HG02571 (cell line): Measurements from ENCODE around the gene NXPH3.

Experiments used
- ATAC-seq: cut with Tn5 transposase; IDR thresholded peaks from one replicate; pipeline ENCODE4 v1.9.1; 2021; ENCODE audit warnings: mild to moderate bottlenecking, moderate library complexity; ENCODE audit not compliant: unreplicated experiment

The NXPH3 gene

GRCh38 chr17:49574945-49575678, 559 bp upstream of the NXPH3 start:
- ATAC-seq: no peak

DNA sequence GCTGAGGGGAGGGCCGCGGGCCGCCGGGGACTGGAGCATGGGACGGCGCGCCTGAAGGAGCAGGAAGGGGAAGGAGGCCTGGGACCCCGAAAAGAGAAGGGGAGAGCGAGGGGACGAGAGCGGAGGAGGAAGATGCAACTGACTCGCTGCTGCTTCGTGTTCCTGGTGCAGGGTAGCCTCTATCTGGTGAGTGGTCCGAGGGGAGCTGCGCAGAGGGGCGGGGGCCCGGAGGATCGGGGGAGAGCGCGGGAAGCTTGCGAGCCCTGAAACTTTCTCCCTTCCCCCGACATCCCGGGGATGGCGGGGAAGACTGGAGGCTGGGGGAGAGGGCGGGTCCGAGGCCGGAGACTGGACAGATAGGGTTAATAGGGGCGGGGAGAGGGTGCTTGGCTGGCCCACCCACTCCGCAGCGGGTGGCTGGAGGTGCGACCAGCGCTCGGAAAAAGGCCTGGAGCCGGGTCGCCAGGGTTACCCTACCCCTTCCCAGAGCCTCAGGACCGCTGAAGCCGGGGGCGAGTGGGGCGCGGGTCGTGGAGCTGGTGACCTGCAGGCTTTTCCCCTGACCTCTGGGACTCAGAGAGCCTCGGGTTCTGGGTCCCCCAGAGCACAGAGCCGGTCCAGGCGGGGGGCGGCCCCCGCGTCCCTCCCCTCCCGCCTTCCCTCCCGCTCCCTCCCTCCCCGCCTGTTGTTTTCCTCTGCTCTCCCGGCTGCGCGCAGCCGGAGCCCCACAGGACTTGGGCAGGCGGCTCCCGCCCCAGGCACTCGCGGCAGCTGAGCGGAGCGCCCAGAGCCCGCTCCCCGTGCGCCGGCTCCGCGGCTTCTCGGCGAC, 631 bp downstream of the NXPH3 start:
- no peak for ATAC-seq

GRCh38 chr17:49576917-49577649, 1.4 kb downstream of the NXPH3 start:
- no peak for ATAC-seq

DNA sequence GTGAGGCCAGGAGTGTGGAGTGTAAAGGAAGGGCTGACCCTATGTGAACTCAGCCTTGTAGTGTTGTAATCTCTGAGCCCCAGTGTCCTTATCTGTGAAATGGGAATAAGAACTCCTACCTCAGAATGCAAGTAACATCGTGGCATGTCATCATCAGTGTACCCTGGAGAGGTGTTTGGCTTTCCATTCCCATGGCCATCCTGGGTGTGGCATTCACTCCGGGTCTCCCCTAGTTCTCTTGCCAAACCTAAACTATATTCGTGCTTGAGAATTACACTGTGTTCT, 1.9 kb downstream of the NXPH3 start:
- ATAC-seq: no peak

GRCh38 chr17:49577963-49578362, 2.3 kb downstream of the NXPH3 start:
- no peak for ATAC-seq

DNA sequence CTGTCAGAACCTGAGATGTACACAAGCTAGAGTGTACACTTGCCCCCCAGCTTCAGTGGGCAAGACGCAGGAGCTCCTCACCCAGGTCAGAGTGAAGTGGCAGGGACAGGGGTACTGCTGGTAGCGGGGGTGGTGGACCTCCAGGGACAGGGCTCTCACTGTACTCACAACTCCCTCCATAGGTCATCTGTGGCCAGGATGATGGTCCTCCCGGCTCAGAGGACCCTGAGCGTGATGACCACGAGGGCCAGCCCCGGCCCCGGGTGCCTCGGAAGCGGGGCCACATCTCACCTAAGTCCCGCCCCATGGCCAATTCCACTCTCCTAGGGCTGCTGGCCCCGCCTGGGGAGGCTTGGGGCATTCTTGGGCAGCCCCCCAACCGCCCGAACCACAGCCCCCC, 2.7 kb downstream of the NXPH3 start:
- ATAC-seq: no peak

- ATAC-seq: no peak
These were observed 3.4 kb downstream of the NXPH3 start for GRCh38 chr17:49578952-49579500.

GRCh38 chr17:49579522-49579921, 3.9 kb downstream of the NXPH3 start:
- ATAC-seq: no peak

DNA sequence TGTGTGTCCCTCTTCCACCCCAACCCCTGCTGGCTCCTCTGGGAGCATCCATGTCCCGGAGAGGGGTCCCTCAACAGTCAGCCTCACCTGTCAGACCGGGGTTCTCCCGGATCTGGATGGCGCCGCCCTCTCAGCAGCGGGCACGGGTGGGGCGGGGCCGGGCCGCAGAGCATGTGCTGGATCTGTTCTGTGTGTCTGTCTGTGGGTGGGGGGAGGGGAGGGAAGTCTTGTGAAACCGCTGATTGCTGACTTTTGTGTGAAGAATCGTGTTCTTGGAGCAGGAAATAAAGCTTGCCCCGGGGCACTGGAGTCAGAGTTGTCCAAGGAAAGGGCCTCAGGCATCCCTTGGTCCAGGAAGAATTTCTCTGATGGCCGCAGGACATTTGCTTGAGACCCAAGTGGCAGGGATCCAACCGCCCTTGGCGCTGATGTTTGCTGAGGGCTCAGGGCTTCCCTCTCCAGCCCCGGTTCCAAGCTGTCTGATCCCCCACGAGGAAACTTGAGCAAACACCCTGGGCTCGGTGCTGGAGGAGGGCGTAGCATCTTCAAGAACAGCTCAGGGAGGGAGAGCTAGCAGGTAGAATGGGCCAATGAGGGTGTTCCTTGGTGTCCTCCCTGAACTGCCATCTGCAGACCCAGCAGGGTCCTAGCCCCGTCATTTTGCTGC, 4.5 kb downstream of the NXPH3 start:
- ATAC-seq: no peak

- no peak for ATAC-seq
These were observed 5.4 kb downstream of the NXPH3 start for GRCh38 chr17:49580981-49581647.

DNA sequence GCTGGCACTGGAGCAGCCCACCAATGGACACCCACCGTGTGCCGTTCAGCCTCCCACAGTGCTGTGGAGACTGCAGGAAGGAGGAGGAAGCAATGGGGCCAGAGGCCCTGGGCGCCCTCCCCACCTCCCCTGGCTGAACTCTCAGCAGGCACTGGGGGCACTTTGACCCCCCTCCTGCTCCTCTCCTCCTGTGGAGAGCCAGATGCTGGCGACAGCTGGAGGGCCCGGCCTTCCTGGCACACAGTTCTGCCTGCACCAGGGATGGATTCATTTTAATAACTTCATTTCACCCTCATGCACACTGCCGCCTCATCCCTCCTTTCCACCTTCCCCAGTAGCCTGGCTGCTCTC, 6.0 kb downstream of the NXPH3 start:
- no peak for ATAC-seq

- no peak for ATAC-seq
These were observed 6.5 kb downstream of the NXPH3 start for GRCh38 chr17:49582055-49582722.

DNA sequence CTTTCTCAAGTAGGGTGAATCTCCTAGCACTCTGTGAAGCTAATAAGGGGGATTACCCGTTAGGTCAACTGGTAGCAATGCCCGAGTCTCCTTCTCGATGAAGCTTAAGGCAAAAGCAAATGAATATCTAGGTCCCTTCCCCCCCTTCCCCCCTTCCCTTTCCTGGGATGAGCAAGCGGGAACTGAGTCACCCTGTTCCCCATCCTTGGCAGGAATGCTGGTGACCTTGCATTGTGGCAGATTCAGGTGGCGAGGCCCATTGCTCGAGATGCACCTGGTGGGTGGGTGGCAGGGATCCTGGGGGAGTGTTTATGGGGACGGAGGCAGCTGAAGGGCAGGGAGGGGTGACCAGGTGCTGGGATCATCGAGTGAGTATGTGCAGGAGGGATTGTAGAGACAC, 7.1 kb downstream of the NXPH3 start:
- no peak for ATAC-seq

- ATAC-seq: no peak
These were observed 7.6 kb downstream of the NXPH3 start for GRCh38 chr17:49583226-49583625.

DNA sequence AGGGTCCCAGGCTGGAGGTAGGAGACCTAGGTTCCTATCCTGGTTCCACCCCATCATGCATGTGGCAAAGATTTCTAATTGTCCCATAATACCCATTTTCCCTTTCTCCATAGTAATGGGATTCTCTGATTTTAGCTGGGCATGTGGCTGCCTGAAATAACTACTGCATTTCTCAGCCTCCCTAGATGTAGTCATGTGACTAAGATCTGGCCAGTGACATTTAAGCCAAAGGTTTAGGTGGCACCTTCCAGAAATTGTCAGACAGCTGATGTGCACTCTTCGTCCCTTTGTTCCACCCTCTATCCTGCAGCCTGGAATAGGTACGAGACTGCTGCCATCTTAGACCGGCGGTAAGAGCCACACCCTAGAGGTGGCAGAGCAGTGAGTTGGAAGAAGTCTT, 8.2 kb downstream of the NXPH3 start:
- ATAC-seq: no peak

DNA sequence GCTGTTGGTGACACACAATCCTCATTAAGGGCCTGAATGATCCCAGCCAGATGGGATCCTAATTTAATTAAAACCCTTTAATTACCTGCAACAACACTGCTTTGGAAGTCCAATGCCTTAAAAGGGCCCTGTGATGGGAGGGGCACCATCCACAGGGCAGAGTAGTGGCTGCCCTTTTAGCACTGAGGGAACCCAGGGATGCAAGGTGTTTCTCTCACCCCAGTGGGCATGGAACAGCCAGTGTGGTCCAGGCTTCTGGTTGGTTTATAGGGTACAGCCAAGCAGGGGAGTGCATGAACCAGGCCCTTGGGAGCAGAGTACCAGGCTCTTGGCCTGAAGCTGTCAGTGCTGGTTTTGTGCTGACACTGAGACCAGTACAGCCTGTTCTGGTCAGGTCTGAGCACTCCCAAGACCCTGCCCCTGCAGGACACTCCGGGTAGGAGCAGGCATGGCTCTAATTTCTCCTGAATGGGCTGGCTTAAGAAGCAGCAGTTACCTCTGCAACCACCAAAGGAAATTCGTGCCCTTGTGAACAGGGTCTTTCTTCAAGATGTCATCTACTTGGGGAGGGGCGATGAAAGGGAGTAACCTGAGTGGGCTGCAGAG, 9.9 kb downstream of the NXPH3 start:
- ATAC-seq: no peak

- no peak for ATAC-seq
These were observed 11.8 kb downstream of the NXPH3 start for GRCh38 chr17:49587366-49588073.

GRCh38 chr17:49588312-49588711, 12.6 kb downstream of the NXPH3 start:
- ATAC-seq: no peak
